Panc1 (cell line): ENCODE data around the gene NFE2L1.

Source experiments
- CTCF ChIP-seq: fragments of 450-650 bp; IDR thresholded peaks from 2 replicates; pipeline ENCODE4 v1.5.1; 2017; ENCODE audit warnings: mild to moderate bottlenecking
- POLR2AphosphoS5 ChIP-seq: IDR thresholded peaks from 2 replicates; pipeline ENCODE4 v1.6.1; 2012; ENCODE audit warnings: mild to moderate bottlenecking, low read depth, low read length, moderate library complexity
- REST ChIP-seq, 2 experiments: IDR thresholded peaks; 2 replicates each; pipeline ENCODE4 v1.6.1; 2011 to 2012; ENCODE audit warnings: low read depth in 2 of 2, control low read depth in 1 of 2, low read length in 1 of 2, mild to moderate bottlenecking in 1 of 2, moderate library complexity in 1 of 2; ENCODE audit not compliant: insufficient read depth in 1 of 2
- SIN3A ChIP-seq: IDR thresholded peaks from 2 replicates; pipeline ENCODE4 v1.6.1; 2012; ENCODE audit warnings: low read depth, mild to moderate bottlenecking, low read length, moderate library complexity, borderline replicate concordance; ENCODE audit not compliant: insufficient read depth
- TCF7L2 ChIP-seq: IDR thresholded peaks from 2 replicates; pipeline ENCODE4 v1.6.1; 2011; ENCODE audit warnings: mild to moderate bottlenecking, low read depth, low read length, inconsistent platforms

GRCh38 chr17:48043176-48043575 lies 5.0 kb upstream of the NFE2L1 start:
- TF ChIP-seq CTCF (no peak), POLR2AphosphoS5 (no peak), REST (IDR thresholded peaks at IDR 0.05; ENCODE audit: insufficient read depth in 1 of 2, low read depth in 2 of 2, low read length in 1 of 2) (no peak), SIN3A (no peak), TCF7L2 (no peak)
